H1 (cell line): ENCODE results near the gene FAM181B. TPM values are rescaled to one million over a fixed set of nuclear protein-coding genes. Genes with fewer than 3 reads are reported as not detected.

ENCODE experiments used
- CREB1 ChIP-seq: IDR thresholded peaks from 2 replicates; pipeline ENCODE4 v1.6.1; 2012; ENCODE audit warnings: inconsistent platforms
- CTBP2 ChIP-seq: IDR thresholded peaks from 2 replicates; pipeline ENCODE4 v1.7.0; 2011; ENCODE audit warnings: borderline replicate concordance, mild to moderate bottlenecking, moderate library complexity, mixed read lengths, low read length; ENCODE audit not compliant: insufficient read depth, insufficient read length
- RAD21 ChIP-seq, 2 experiments: IDR thresholded peaks in 1 of 2; conservative IDR thresholded peaks in 1 of 2; 2 replicates each; pipeline ENCODE4 v1.6.1; 2011; ENCODE audit warnings: low read depth in 2 of 2, low read length in 2 of 2, improper control_type of control experiment in 1 of 2, inconsistent platforms in 1 of 2, mild to moderate bottlenecking in 1 of 2, moderate library complexity in 1 of 2
- RFX5 ChIP-seq: IDR thresholded peaks from 2 replicates; pipeline ENCODE4 v1.6.1; 2011; ENCODE audit warnings: low read depth, low read length, improper control_type of control experiment, borderline replicate concordance
- RNF2 ChIP-seq: fragments of 200-900, 300-1000 bp; sonication (generic); IDR thresholded peaks from 2 replicates; pipeline ENCODE4 v1.7.1; 2016; ENCODE audit warnings: borderline replicate concordance, low read depth, mild to moderate bottlenecking, antibody characterized with exemption, low read length; ENCODE audit not compliant: poor library complexity, severe bottlenecking; ENCODE audit errors: missing control alignments
- polyA plus RNA-seq, 7 experiments: library from polyadenylated mRNA; depleted of rRNA in 3 of 7; stranded (reverse) in 5 of 7; unstranded in 2 of 7; fragments of >200 nt in 5 of 7; fragments of 200-250 nt in 2 of 7; gene quantifications; 1 replicate in 5 of 7; 2 replicates in 1 of 7; 4 replicates in 1 of 7; pipeline versions ENCODE4 v1.2.1 to v1.2.3, GENCODE V29; 2011 to 2013; ENCODE audit warnings: missing spikeins in 2 of 7, mixed read lengths in 2 of 7
- total RNA-seq: library from RNA; stranded (reverse); fragmentation: NEBNext Ultra II Directional; extraction: Animal tissue kit (Norgen Biotek cat#: 25700); gene quantifications from 2 replicates; pipeline ENCODE4 v1.2.1, GENCODE V29; 2021
- TF ChIP-seq, protein P1 (sequence below), 3 experiments: IDR thresholded peaks; 1 replicate in 2 of 3; 2 replicates in 1 of 3; pipeline versions ENCODE4 v1.5.1 to v1.6.1; 2011; ENCODE audit warnings: low read length in 3 of 3, mild to moderate bottlenecking in 3 of 3, inconsistent platforms in 2 of 3, low read depth in 1 of 3, moderate library complexity in 1 of 3; ENCODE audit not compliant: insufficient read depth in 1 of 3; ENCODE audit errors: control extremely low read depth in 1 of 3
- TF ChIP-seq, protein P2 (sequence below): IDR thresholded peaks from 2 replicates; pipeline ENCODE4 v1.6.1; 2012; ENCODE audit warnings: inconsistent platforms

FAM181B gene
- total and polyA plus RNA-seq, 2 of the 8 experiments (the other 6 are each of a cell fraction or from before 2014, with no cell fraction given): 0.21 to 0.37 TPM

DNA sequence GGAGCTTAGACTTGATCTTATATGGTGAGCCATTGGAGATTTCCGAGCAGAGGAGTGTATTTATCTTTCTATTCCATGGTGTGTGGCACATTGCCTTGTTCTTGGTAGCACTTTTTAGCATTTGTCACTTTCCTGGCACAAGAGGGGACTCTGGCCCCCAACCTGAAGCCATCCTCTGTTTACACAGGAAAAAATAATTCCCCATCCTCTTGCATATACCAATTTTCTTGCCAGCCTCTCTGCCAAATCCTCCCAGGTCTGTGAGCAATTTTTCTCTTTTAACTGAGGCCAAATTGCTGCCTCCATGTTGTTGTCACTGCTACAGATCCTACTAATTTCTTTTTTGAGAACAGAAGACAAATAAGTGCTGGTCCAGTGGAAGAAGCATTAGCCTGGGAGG is 20.3 kb upstream of the FAM181B start (continued):
- TF ChIP-seq, protein P1, sequence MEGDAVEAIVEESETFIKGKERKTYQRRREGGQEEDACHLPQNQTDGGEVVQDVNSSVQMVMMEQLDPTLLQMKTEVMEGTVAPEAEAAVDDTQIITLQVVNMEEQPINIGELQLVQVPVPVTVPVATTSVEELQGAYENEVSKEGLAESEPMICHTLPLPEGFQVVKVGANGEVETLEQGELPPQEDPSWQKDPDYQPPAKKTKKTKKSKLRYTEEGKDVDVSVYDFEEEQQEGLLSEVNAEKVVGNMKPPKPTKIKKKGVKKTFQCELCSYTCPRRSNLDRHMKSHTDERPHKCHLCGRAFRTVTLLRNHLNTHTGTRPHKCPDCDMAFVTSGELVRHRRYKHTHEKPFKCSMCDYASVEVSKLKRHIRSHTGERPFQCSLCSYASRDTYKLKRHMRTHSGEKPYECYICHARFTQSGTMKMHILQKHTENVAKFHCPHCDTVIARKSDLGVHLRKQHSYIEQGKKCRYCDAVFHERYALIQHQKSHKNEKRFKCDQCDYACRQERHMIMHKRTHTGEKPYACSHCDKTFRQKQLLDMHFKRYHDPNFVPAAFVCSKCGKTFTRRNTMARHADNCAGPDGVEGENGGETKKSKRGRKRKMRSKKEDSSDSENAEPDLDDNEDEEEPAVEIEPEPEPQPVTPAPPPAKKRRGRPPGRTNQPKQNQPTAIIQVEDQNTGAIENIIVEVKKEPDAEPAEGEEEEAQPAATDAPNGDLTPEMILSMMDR (IDR thresholded peaks at IDR 0.05; ENCODE audit: control extremely low read depth in 1 of 3, insufficient read depth in 1 of 3, low read depth in 1 of 3, low read length in 3 of 3): no peak
- TF ChIP-seq RFX5 (no peak), RNF2 (no peak), RAD21 (IDR thresholded peaks at IDR 0.05 in 1 of 2, conservative IDR thresholded peaks at IDR 0.05 in 1 of 2; ENCODE audit: low read depth in 2 of 2, low read length in 2 of 2) (no peak), CTBP2 (no peak), CREB1 (no peak)
- TF ChIP-seq, protein P2, sequence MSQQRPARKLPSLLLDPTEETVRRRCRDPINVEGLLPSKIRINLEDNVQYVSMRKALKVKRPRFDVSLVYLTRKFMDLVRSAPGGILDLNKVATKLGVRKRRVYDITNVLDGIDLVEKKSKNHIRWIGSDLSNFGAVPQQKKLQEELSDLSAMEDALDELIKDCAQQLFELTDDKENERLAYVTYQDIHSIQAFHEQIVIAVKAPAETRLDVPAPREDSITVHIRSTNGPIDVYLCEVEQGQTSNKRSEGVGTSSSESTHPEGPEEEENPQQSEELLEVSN: no peak
